NOMO-1 treated with DMSO at 0.1 percent for 48 hours (cell line): ENCODE data around the gene ZRANB2.
A peak's percentile ranks its signal among the peaks of the same experiment; 100 is the strongest.

ENCODE experiments used
- DNase-seq: peaks from one replicate; lab custom pipeline; 2025; ENCODE audit not compliant: unreplicated experiment; lab: John Stamatoyannopoulos, UW

Gene ZRANB2, protein sequence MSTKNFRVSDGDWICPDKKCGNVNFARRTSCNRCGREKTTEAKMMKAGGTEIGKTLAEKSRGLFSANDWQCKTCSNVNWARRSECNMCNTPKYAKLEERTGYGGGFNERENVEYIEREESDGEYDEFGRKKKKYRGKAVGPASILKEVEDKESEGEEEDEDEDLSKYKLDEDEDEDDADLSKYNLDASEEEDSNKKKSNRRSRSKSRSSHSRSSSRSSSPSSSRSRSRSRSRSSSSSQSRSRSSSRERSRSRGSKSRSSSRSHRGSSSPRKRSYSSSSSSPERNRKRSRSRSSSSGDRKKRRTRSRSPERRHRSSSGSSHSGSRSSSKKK

DNA sequence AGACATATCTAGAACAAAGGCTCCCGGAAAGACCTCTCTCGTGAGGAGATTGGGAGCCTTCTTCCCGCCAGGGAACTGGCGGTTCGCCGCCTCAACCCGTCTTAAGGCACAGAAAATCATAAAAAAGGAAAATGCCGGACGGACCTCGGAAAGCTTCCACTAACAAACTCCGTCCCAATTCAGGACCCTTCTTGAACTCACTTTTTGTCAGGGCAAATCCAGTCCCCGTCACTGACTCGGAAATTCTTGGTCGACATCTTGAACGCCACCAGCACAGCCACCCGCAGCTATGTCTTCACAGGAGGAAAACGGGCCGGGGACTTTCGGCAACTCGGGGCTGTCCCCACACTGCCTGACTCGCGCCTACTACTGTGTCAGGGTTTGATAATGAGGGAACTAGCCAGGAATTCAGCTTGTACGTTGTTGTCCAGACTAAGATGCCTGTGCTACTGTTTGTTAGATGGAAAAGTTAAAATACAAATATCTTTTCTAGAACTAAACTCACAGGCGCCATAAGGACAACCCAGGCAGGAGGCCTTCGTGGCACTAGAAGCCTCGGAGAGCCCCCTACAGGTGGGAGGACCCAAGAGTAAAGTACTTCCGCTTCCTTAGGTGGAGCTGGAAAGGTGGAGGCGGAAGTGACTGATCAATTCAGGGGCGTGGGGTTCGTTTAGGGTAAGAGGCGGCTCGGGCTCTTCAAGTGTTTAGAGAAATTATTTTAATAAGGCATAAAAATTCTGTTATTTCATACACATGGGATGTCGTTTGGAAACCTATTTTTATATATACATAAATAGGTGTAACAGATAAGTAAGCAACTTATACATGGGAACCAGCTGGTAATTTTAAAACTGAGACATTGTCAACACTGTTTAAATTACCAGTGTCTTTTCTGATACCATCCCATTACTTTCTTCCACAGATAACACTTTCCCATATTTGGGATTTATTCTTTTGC, at the start of gene ZRANB2:
Gene ZRANB2 (minus strand): TSS at position 297 of the 958 bp plus-strand sequence. CDS start 40 bp downstream, at position 257.
- DNase-seq, result peak; percentile 95

DNA sequence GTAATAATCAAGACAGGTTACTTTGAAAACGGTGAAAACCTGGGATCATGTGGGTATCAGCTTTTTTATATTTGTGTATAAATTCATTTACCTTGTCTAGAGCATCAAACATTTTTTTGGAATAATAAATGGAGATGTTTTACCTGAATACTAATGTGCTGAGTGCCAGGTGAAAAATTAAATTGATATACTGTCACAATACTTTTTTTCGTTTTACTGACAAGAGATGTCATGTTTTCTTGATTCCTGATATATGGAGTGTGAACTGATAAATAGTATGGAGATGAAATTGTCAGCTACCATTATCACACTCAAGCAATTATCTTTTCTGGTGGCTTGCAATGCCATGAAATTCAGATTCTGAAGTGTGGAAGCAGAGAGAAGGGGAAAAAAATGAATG, 47.2 kb upstream of the ZRANB2 start:
- DNase-seq, result no peak

- DNase-seq, result no peak
Measured at GRCh38 chr1:71118086-71118485, 37.3 kb upstream of the ZRANB2 start.

- DNase-seq, result no peak
Measured at GRCh38 chr1:71116729-71117128, 35.9 kb upstream of the ZRANB2 start.

DNA sequence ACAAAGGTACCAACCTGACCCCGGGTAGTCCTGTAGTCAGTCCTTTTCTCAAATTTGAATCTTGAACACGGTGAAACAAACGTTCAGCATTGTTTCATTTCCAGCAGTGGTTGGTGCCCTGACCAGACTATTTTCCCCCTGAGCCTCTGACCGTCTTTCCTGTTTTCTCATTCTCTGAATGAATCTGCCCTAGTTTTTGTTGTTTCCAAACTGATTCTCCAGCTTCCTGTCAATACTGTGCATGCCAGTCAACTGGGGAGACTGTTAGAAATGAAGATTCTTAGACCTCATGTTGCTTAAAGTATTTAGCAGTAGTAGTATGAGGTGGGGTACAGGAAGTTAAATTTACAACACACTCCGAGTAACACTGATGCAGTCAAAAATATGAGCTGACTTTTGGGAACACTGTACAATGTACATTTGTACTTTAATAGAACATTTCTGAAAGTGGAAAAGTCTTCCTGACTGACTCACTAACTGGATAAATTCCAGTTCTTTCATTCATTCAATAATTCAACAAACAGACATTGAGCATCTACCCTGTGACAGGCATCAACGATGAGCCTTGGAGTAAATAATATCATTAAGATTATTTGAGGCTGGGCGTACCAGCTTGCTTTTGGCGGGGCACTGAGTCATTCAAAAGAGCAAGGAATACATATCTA, 26.0 kb upstream of the ZRANB2 start:
- DNase-seq, result no peak

DNA sequence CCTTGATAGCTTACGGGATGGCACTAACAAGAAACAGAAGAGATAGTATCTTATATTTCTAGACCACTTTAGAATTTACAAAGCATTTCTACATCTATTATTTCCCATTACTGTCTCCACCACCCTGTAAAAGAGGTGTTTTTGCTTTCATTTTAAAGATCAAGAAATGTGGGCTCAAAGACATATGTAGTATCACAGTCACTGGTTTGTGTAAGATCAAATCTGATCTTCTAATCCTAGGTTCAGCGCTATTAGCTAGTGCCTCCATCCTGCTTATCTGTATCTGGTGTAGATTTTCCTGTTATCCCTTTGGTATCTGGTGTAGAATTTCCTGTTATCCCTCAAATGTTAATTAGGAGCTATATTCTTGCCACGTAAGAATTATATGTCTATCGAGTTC, 23.6 kb upstream of the ZRANB2 start:
- no peak for DNase-seq

DNA sequence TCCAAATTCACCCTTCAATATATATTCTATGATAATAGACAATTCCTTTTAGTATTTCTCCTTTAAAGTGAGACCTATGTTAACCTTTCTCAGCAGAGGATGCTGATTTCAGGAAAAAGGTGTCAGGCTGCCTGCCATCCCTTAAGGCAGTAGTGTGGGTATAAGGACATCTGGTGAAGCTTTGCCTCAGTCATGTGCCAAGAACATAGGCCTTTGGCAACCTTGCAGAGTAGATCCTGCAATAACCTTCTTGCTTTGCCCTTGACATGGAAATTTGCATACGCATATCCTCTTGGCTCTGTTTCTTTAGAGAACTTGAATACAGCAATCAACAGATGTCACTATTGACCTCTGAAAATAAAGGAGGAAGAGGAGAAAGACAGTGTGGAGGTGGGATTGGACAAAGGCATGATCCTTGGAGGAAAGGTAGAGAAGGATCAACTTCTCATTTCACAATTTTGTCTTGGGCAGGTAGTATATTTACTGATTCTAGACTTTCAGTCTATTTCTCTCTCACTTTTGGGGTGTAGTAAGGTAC, 21.1 kb upstream of the ZRANB2 start:
- no peak for DNase-seq

DNA sequence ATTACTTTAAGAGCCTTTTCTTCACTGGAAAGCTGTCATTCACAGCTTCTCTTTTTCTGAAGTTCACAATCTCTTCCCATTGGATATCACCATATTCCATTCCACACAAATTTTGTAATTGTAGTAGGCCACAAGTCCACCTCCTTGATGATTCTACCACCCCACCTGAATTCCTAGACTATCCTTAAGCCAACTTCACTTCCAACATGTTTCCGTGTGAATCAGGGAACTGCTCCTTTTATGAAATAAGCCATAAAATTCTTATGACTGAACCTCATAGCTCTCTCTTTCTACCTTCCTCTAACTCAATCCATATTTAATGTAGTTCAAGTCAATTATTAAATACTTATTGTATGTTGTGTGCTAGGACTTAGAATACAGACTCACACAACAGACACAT, 16.6 kb upstream of the ZRANB2 start:
- DNase-seq, result no peak

- no peak for DNase-seq
Measured at GRCh38 chr1:71094913-71095312, 14.1 kb upstream of the ZRANB2 start.

DNA sequence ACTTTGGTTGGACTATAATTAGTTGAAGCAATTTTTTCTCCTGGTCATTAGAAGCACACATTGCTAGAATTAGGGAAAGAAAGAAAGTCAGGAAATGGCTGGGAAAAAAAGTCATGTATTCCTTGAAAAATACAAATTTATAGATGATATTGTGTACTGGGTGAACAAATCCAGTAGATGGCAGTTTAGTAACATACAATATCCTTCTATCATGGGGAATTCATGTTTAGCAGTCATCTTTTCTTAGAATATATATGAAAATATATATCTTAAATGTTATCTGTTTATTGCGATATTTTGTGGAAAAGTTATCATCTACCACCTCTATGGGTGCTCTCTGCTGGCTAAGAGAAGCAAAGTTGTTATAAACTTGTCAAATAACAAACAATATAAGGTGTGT, 13.1 kb upstream of the ZRANB2 start:
- peak; percentile 37 for DNase-seq

GRCh38 chr1:71089536-71090270, 8.9 kb upstream of the ZRANB2 start:
- no peak for DNase-seq

GRCh38 chr1:71088645-71089287, 7.9 kb upstream of the ZRANB2 start:
- DNase-seq, result no peak

DNA sequence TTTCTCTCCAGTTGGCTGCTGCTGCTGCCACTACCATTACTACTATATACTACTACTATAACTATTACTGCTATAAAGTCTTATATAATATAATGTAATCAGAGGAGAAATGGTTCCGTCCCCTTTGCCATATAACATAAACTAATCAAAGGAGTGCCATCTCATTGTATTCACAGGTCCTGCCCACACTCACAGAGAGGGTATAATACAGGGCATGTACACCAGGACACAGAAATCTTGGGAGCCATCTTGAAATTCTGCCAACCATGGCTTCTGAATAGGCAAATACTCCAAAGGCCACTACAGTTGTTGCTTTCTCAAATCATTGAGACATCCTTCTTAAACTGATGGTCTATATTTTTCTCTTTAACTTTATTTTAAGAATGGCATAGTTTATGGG, 6.9 kb upstream of the ZRANB2 start:
- no peak for DNase-seq

- no peak for DNase-seq
Measured at GRCh38 chr1:71087060-71087459, 6.2 kb upstream of the ZRANB2 start.

- no peak for DNase-seq
Measured at GRCh38 chr1:71086331-71086730, 5.5 kb upstream of the ZRANB2 start.

DNA sequence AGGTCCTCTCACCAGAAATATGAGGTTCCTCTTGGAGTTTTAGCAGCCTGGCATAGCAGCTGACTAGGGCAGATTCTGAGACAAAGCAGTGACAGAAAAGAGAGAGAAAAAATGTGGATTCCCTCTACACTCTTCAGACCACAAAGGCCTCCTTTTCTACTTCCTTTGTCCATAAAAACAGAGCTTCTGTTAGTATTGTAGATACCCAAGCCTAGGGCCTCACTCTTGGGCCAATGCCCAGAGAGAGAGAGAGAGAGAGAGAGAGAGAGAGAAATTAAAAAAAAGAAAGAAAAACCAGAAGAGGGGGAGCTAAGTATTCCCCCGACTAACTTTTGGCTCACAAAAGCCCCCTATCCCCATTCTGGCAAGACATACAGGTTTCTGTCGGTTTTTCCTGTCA, 2.4 kb upstream of the ZRANB2 start:
- no peak for DNase-seq

DNA sequence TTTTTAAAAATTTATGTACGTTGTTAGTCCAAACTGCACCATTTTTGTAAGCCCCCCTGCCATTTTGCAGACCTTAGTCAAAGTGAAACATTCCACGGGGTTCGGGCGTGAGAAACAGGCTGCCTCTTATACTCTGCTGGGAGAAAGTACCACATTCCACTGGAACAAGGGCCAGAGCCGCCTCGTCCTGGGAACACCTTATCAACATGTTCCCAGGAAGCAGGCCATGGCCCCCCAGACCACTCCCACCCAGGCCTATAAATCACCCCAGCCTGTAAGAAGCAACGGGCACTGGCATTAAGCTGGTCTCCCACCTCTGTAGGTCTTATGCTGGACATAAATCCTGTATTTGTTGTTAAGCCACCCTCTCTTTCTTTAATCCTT, 854 bp upstream of the ZRANB2 start:
- no peak for DNase-seq

DNA sequence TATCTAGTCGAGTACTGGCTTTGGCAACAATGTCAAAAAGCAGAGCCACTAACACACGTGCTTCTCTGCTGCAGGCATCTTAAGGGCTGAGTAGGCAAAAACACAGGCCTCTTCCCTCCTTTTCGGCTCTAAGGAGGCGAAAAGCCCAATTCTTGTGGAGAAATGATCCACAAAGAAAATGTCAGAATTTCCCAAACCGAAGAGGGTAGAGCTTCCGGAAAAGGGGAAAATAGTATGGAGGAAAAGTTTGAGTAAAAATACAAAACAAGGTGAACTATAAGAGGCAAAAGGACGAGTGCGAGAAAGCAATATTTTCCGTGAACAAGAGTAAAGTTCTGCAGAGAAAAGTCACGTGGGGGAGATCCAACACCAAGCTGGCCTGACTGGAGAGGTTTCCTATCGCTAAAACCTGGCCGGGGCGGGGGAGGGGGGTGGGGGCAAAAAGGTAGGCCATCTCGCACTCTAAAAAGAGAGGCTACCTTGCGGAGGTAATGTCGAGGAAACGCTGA, 551 bp downstream of the ZRANB2 start:
- DNase-seq, result peak; percentile 20

DNA sequence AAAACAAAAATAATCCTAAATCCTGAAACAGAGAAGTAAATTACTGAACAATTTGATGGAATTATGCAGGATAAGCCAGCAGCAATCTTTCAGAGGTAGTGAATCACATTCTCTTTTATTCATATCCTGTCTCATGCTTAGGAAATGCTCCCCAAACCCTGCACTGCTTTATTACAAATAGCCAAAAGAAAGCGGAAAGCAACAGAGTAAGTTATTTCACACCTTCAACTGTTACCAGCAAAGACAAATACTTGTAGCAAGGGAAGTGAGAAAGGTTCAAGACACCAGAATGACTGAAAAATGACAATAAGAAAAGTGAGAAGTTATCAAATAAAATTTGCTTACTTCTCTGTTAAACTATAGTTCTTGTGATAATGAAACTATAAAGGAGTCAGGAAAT, 6.2 kb downstream of the ZRANB2 start:
- no peak for DNase-seq

GRCh38 chr1:71072273-71072672, 8.6 kb downstream of the ZRANB2 start:
- DNase-seq, result no peak
